Hepatocyte (in vitro differentiated cells): ENCODE measurements around the gene NEDD9. TPM values are rescaled to one million over a fixed set of nuclear protein-coding genes. Genes with fewer than 3 reads are reported as not detected.

Experiments
- DNase-seq: peaks from one replicate; pipeline ENCODE4 v3.0.0-alpha.2; 2016; ENCODE audit warnings: low spot score
- H2AFZ ChIP-seq: fragments of 200-600 bp; sonication (generic); 2 replicates; pipeline ENCODE4 v1.6.0; 2016; ENCODE audit warnings: antibody characterized with exemption, mild to moderate bottlenecking
- H3K27ac ChIP-seq: fragments of 200-600 bp; sonication (generic); 2 replicates; pipeline ENCODE4 v1.5.1; 2016; ENCODE audit warnings: mild to moderate bottlenecking
- H3K27me3 ChIP-seq: fragments of 200-600 bp; sonication (generic); 2 replicates; pipeline ENCODE4 v1.6.1; 2016
- H3K36me3 ChIP-seq: fragments of 200-600 bp; sonication (generic); replicated peaks from 2 replicates; pipeline ENCODE4 v1.5.1; 2016; ENCODE audit warnings: low read depth; ENCODE audit not compliant: insufficient read depth
- H3K4me1 ChIP-seq: fragments of 200-600 bp; sonication (generic); 2 replicates; pipeline ENCODE4 v1.5.1; 2016; ENCODE audit warnings: mild to moderate bottlenecking, moderate library complexity; ENCODE audit not compliant: insufficient read depth
- H3K4me2 ChIP-seq: fragments of 200-600 bp; sonication (generic); 2 replicates; pipeline ENCODE4 v1.6.0; 2016
- H3K4me3 ChIP-seq: fragments of 200-600 bp; sonication (generic); 2 replicates; pipeline ENCODE4 v1.5.1; 2016; ENCODE audit warnings: mild to moderate bottlenecking
- H3K79me2 ChIP-seq: fragments of 200-600 bp; sonication (generic); 2 replicates; pipeline ENCODE4 v1.6.0; 2017; ENCODE audit warnings: mild to moderate bottlenecking
- H3K9me2 ChIP-seq: fragments of 200-600 bp; sonication (generic); replicated peaks from 2 replicates; pipeline ENCODE4 v1.6.0; 2017; ENCODE audit warnings: mild to moderate bottlenecking; ENCODE audit not compliant: insufficient read depth
- H3K9me3 ChIP-seq: fragments of 200-600 bp; sonication (generic); 2 replicates; pipeline ENCODE4 v1.5.1; 2016; ENCODE audit warnings: low read depth, mild to moderate bottlenecking
- H4K20me1 ChIP-seq: fragments of 200-600 bp; sonication (generic); 2 replicates; pipeline ENCODE4 v1.6.0; 2016; ENCODE audit warnings: mild to moderate bottlenecking; ENCODE audit not compliant: insufficient read depth, poor library complexity, severe bottlenecking
- EZH2 ChIP-seq: fragments of 200-600 bp; sonication (generic); IDR thresholded peaks from 2 replicates; pipeline ENCODE4 v1.6.1; 2016; ENCODE audit warnings: antibody characterized with exemption, mild to moderate bottlenecking, borderline replicate concordance
- EZH2phosphoT487 ChIP-seq: fragments of 200-600 bp; sonication (generic); IDR thresholded peaks from one replicate; pipeline ENCODE4 v1.6.1; 2018; ENCODE audit warnings: antibody characterized with exemption, mild to moderate bottlenecking, low read depth, moderate library complexity; ENCODE audit not compliant: unreplicated experiment, severe bottlenecking
- WGBS: methylation state at CpG from one replicate; pipeline ENCODE4 v1.1.6; 2016; ENCODE audit warnings: low lambda C conversion rate; ENCODE audit errors: missing lambda C conversion rate; 5-methylcytosine and 5-hydroxymethylcytosine counted together
- polyA plus RNA-seq: library from polyadenylated mRNA; unstranded; fragments of >200 nt; fragmentation: Nextera tagmentation; extraction: Ambion mirVana; gene quantifications from 2 replicates; pipeline ENCODE4 v1.2.1, GENCODE V29; 2016
- total RNA-seq: library from RNA; depleted of rRNA; stranded (reverse); fragments of >200 nt; gene quantifications from 2 replicates; pipeline ENCODE4 v1.2.3, GENCODE V29; 2014
- TF ChIP-seq, protein P1 (sequence below): fragments of 200-600 bp; sonication (generic); IDR thresholded peaks from 2 replicates; pipeline ENCODE4 v1.5.1; 2016; ENCODE audit warnings: antibody characterized with exemption, mild to moderate bottlenecking; ENCODE audit not compliant: poor library complexity

Gene NEDD9
- total and polyA plus RNA-seq, 2 experiments from 2014 or later: 55.1 to 59.3 TPM

DNA sequence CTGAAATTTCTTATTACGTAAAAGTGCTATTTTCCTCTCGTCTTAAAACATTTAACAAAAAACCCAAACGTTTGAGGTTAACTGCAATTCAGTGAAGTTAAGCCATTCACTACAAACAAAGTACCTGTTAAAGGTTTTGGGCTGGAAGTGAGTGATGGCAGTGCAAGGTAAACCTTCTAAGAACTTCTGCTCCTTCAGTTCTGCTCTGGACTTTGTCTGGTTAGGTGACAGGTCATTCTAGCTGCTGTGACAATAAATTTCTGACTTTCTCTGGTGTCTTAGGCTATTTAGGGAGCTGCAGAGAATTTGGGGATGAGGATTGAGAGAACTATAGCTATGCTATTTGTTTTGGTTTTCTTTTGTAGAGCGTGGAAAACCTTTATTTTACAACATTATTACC is 36.5 kb upstream of the NEDD9 start:
- WGBS: 66% methylated on average over 4 of the region's 4 CpGs
- H2AFZ ChIP-seq: no peak overlapping the region
- peaks cover 32% of the 10 kb centered on the region for H3K4me1 ChIP-seq
- H3K27ac ChIP-seq: no peak overlapping the region
- H3K36me3 ChIP-seq: no peaks in the 10 kb centered on the region
- TF ChIP-seq, protein P1, sequence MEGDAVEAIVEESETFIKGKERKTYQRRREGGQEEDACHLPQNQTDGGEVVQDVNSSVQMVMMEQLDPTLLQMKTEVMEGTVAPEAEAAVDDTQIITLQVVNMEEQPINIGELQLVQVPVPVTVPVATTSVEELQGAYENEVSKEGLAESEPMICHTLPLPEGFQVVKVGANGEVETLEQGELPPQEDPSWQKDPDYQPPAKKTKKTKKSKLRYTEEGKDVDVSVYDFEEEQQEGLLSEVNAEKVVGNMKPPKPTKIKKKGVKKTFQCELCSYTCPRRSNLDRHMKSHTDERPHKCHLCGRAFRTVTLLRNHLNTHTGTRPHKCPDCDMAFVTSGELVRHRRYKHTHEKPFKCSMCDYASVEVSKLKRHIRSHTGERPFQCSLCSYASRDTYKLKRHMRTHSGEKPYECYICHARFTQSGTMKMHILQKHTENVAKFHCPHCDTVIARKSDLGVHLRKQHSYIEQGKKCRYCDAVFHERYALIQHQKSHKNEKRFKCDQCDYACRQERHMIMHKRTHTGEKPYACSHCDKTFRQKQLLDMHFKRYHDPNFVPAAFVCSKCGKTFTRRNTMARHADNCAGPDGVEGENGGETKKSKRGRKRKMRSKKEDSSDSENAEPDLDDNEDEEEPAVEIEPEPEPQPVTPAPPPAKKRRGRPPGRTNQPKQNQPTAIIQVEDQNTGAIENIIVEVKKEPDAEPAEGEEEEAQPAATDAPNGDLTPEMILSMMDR: no peak
- TF ChIP-seq EZH2 (no peak), EZH2phosphoT487 (no peak)
- H4K20me1 ChIP-seq: no peaks in the 10 kb centered on the region
- no peak for DNase-seq
- no peaks in the 10 kb centered on the region for H3K27me3 ChIP-seq
- no peaks in the 10 kb centered on the region for H3K79me2 ChIP-seq
- no peak overlapping the region for H3K4me3 ChIP-seq
- H3K4me2 ChIP-seq: no peak overlapping the region
- no peaks in the 10 kb centered on the region for H3K9me3 ChIP-seq
- no peaks in the 10 kb centered on the region for H3K9me2 ChIP-seq

GRCh38 chr6:11266926-11267325 is 34.5 kb upstream of the NEDD9 start:
- Histone ChIP-seq H3K9me3 (no peaks in the 10 kb centered on the region), H3K4me1 (peaks cover 27% of the 10 kb centered on the region), H3K9me2 (no peaks in the 10 kb centered on the region), H3K27ac (no peak overlapping the region), H4K20me1 (no peaks in the 10 kb centered on the region), H3K27me3 (no peaks in the 10 kb centered on the region), H3K36me3 (no peaks in the 10 kb centered on the region), H3K4me2 (no peak overlapping the region), H3K79me2 (no peaks in the 10 kb centered on the region), H3K4me3 (no peak overlapping the region), H2AFZ (no peak overlapping the region)
- WGBS: 75% methylated on average over 3 of the region's 3 CpGs
- TF ChIP-seq EZH2: no peak
- DNase-seq: no peak

DNA sequence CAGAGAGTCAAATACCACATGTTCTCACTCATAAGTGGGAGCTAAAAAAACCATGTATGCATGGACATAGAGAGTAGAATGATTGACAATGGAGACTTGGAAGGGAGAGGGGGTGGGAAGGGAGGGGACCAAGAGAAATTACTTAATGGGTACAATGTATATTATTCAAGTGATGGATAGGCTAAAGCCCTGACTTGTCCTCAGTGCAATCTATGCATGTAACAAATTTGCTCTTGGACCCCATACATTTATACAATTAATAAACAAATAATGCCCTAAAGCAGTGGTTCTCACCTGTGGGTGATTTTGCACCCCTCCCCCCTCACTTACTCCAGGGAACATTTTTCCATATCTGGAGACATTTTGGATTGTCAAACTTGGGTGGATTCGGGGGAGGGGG is 33.5 kb upstream of the NEDD9 start:
- no peak overlapping the region for H3K27ac ChIP-seq
- no peaks in the 10 kb centered on the region for H3K9me3 ChIP-seq
- DNase-seq: no peak
- no peaks in the 10 kb centered on the region for H3K27me3 ChIP-seq
- no peak overlapping the region for H3K4me2 ChIP-seq
- WGBS: 100% methylated on average over 1 of the region's 1 CpG
- H3K79me2 ChIP-seq: no peaks in the 10 kb centered on the region
- H3K36me3 ChIP-seq: no peaks in the 10 kb centered on the region
- no peak overlapping the region for H2AFZ ChIP-seq
- H3K9me2 ChIP-seq: no peaks in the 10 kb centered on the region
- H4K20me1 ChIP-seq: no peaks in the 10 kb centered on the region
- H3K4me3 ChIP-seq: no peak overlapping the region
- H3K4me1 ChIP-seq: peaks cover 22% of the 10 kb centered on the region
- TF ChIP-seq, protein P1: no peak
- TF ChIP-seq EZH2 (no peak), EZH2phosphoT487 (no peak)

GRCh38 chr6:11264100-11264499 is 31.6 kb upstream of the NEDD9 start:
- Histone ChIP-seq H4K20me1 (no peaks in the 10 kb centered on the region), H3K36me3 (no peaks in the 10 kb centered on the region), H3K27ac (no peak overlapping the region), H3K9me2 (no peaks in the 10 kb centered on the region), H3K4me3 (no peak overlapping the region), H2AFZ (no peak overlapping the region), H3K4me1 (peaks cover 6% of the 10 kb centered on the region), H3K79me2 (no peaks in the 10 kb centered on the region), H3K27me3 (no peaks in the 10 kb centered on the region), H3K9me3 (no peaks in the 10 kb centered on the region), H3K4me2 (no peak overlapping the region)
- 93% methylated on average over 6 of the region's 6 CpGs for WGBS
- TF ChIP-seq EZH2 (no peak), EZH2phosphoT487 (no peak)
- TF ChIP-seq, protein P1: no peak
- DNase-seq: no peak
